CD4-positive, alpha-beta T cell (primary cell): ENCODE measurements around the gene ZWILCH. TPM values are rescaled to one million over a fixed set of nuclear protein-coding genes. Genes with fewer than 3 reads are reported as not detected.

Source experiments
- ATAC-seq: fragments of 200-7000 bp; cut with Tn5 transposase; one replicate; pipeline ENCODE4 v1.10.0; 2022; ENCODE audit warnings: mild to moderate bottlenecking; ENCODE audit not compliant: poor library complexity
- CTCF ChIA-PET: fragments of 350-600 bp; sonication (Branson Sonifier 250); formaldehyde crosslinking; loops from one replicate; lab custom pipeline; 2021; ENCODE audit warnings: antibody characterized with exemption, inconsistent platforms; lab: Charles Lee
- POLR2A ChIA-PET: fragments of 350-600 bp; sonication (Branson Sonifier 250); formaldehyde crosslinking; loops from one replicate; lab custom pipeline; 2021; ENCODE audit warnings: antibody characterized with exemption, inconsistent platforms; lab: Charles Lee
- DNase-seq, 14 experiments: peaks; one replicate each; pipeline ENCODE4 v3.0.0-alpha.2; 2013 to 2020; ENCODE audit warnings: mixed read lengths in 2 of 14
- H3K27ac ChIP-seq, 2 donors: one replicate each; pipeline versions ENCODE4 v1.5.1 to v1.7.0; 2013; ENCODE audit warnings: low read length in 2 of 2, low read depth in 1 of 2, mild to moderate bottlenecking in 1 of 2
- H3K27me3 ChIP-seq, 2 experiments: 1 replicate in 1 of 2; 2 replicates in 1 of 2; pipeline versions ENCODE4 v1.6.1 to v1.7.0; 2013; ENCODE audit warnings: low read length in 2 of 2, control low read depth in 1 of 2, mild to moderate bottlenecking in 1 of 2, moderate library complexity in 1 of 2; ENCODE audit not compliant: insufficient read depth in 2 of 2, control insufficient read depth in 1 of 2
- H3K36me3 ChIP-seq: one replicate; pipeline ENCODE4 v1.6.1; 2013; ENCODE audit warnings: low read length, control low read depth; ENCODE audit not compliant: insufficient read depth
- H3K4me1 ChIP-seq: one replicate; pipeline ENCODE4 v1.6.1; 2013; ENCODE audit warnings: low read length, control low read depth; ENCODE audit not compliant: insufficient read depth
- H3K4me3 ChIP-seq: one replicate; pipeline ENCODE4 v1.5.1; 2013; ENCODE audit warnings: mild to moderate bottlenecking, low read length, moderate library complexity
- H3K9me3 ChIP-seq, 2 experiments: 1 replicate in 1 of 2; 2 replicates in 1 of 2; pipeline versions ENCODE4 v1.6.1 to v1.7.0; 2013; ENCODE audit warnings: low read length in 2 of 2, mild to moderate bottlenecking in 2 of 2, control low read depth in 1 of 2, moderate library complexity in 1 of 2; ENCODE audit not compliant: control insufficient read depth in 1 of 2, insufficient read depth in 1 of 2
- H3K27ac Mint-ChIP-seq: one replicate; pipeline ENCODE4 v1.8.0; 2020; ENCODE audit warnings: mixed read lengths
- H3K27me3 Mint-ChIP-seq: one replicate; pipeline ENCODE4 v1.8.0; 2021; ENCODE audit warnings: mixed read lengths
- H3K36me3 Mint-ChIP-seq: one replicate; pipeline ENCODE4 v1.8.0; 2021; ENCODE audit warnings: low read depth, mixed read lengths
- H3K4me1 Mint-ChIP-seq: one replicate; pipeline ENCODE4 v1.8.0; 2021; ENCODE audit warnings: low read depth, mixed read lengths
- H3K4me3 Mint-ChIP-seq: one replicate; pipeline ENCODE4 v1.8.0; 2020; ENCODE audit warnings: mild to moderate bottlenecking, mixed read lengths
- H3K9me3 Mint-ChIP-seq: one replicate; pipeline ENCODE4 v1.8.0; 2020; ENCODE audit warnings: mixed read lengths
- intact Hi-C, 2 experiments: fragments of 100-400 bp; cut with DNase I in 1 of 2; cut with micrococcal nuclease in 1 of 2; formaldehyde crosslinking; loops; one replicate each; pipeline versions ENCODE4 v1.15.1 to v1.9.0; 2023 to 2025; cut with DNase I, micrococcal nuclease
- total RNA-seq, 174 experiments: library from RNA in 2 of 174; stranded (reverse) in 2 of 174; gene quantifications; one replicate each; pipeline ENCODE4 v1.2.3 and lab custom pipeline; 2021 to 2026
- TF ChIP-seq, protein P1 (sequence below): fragments of 200-600 bp; IDR thresholded peaks from one replicate; pipeline ENCODE4 v1.8.0; 2022; ENCODE audit warnings: antibody characterized with exemption, mild to moderate bottlenecking

Gene ZWILCH
- total RNA-seq, 2 experiments from 2014 or later: 6.8 to 7.2 TPM

DNA sequence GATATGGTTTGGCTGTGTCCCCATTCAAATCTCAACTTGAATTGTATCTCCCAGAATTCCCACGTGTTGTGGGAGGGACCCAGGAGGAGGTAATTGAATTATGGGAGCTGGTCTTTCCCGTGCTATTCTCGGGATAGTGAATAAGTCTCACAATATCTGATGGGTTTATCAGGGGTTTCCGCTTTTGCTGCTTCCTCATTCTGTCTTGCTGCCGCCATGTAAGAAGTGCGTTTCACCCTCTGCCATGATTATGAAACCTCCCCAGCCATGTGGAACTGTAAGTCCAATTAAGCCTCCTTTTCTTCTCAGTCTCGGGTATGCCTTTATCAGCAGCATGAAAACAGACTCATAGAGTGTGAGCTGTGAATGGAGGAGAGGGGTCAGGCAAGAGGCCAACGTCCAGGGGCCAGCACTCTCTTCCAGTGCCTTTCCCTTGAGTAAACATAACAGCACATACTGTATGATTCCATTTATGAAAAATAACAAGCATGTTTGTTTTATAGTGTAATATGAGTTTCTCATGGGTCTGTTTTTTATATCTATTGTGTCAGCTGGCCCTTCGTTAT, 76.9 kb downstream of the ZWILCH start:
- Histone ChIP-seq H3K27me3 (no peaks in the 10 kb centered on the region), H3K36me3 (no peaks in the 10 kb centered on the region), H3K27ac (no peak overlapping the region), H3K4me3 (no peak overlapping the region), H3K9me3 (no peaks in the 10 kb centered on the region), H3K4me1 (no peaks in the 10 kb centered on the region)
- Mint-ChIP-seq H3K4me1 (no peaks in the 10 kb centered on the region), H3K27me3 (peaks cover 9% of the 10 kb centered on the region), H3K27ac (no peak overlapping the region), H3K36me3 (no peaks in the 10 kb centered on the region), H3K9me3 (no peaks in the 10 kb centered on the region), H3K4me3 (no peak overlapping the region)
- DNase-seq: no peak
- POLR2A ChIA-PET: no interaction called here
- ATAC-seq: no peak
- CTCF ChIA-PET: no interaction called here
- TF ChIP-seq, protein P1, sequence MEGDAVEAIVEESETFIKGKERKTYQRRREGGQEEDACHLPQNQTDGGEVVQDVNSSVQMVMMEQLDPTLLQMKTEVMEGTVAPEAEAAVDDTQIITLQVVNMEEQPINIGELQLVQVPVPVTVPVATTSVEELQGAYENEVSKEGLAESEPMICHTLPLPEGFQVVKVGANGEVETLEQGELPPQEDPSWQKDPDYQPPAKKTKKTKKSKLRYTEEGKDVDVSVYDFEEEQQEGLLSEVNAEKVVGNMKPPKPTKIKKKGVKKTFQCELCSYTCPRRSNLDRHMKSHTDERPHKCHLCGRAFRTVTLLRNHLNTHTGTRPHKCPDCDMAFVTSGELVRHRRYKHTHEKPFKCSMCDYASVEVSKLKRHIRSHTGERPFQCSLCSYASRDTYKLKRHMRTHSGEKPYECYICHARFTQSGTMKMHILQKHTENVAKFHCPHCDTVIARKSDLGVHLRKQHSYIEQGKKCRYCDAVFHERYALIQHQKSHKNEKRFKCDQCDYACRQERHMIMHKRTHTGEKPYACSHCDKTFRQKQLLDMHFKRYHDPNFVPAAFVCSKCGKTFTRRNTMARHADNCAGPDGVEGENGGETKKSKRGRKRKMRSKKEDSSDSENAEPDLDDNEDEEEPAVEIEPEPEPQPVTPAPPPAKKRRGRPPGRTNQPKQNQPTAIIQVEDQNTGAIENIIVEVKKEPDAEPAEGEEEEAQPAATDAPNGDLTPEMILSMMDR: no peak
- intact Hi-C loops: no loop called here

DNA sequence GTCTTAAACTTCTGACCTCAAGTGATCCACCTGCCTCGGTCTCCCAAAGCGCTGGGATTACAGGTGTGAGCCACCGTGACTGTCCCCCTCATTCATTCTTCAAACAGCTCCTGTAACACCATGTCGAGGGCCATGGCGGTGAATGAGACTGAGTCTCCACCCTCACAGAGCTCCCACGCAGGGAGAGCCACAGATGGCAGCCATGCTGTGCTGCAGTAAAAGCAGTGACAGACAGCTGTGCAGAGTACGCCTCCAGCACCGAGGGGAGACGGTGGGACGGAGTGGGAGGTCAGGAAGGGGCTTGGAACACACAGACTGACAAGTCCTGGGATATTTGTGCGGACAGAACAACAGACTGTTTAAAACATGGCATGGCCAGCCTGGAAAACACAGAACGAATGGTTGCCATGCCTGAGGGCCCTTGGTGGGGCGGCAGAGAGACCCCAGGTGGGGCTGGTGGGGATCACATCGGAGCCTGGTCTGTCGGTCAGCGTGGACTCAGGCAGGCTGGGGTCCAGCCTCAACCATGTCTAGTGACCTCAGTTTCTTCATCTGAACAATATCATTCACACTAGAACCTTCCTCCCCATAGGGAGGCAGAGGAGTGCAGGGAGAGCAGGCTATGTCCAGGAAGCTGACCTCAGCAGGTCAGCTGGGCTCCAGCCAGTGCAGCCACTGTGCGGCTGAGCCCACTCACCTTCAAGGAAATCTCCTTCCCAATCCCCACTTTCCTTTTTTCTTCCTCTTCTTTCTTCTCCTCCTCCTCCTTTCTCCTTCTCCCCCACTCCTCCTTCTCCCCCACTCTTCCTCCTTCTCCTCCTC, 81.2 kb downstream of the ZWILCH start:
- H3K27ac Mint-ChIP-seq: no peak overlapping the region
- H3K36me3 Mint-ChIP-seq: no peaks in the 10 kb centered on the region
- peaks cover 7 to 8% of the 10 kb centered on the region in 2 experiments for H3K27me3 ChIP-seq
- H3K36me3 ChIP-seq: no peaks in the 10 kb centered on the region
- no peak overlapping the region for H3K27ac ChIP-seq
- peaks cover 25% of the 10 kb centered on the region for H3K27me3 Mint-ChIP-seq
- intact Hi-C loops: no loop called here
- DNase-seq (no peak), ATAC-seq (no peak)
- no peak overlapping the region for H3K4me3 Mint-ChIP-seq
- ChIA-PET CTCF (no interaction called here), POLR2A (no interaction called here)
- H3K9me3 ChIP-seq: peaks cover 0 to 4% of the 10 kb centered on the region in 2 experiments
- H3K9me3 Mint-ChIP-seq: no peaks in the 10 kb centered on the region
- no peaks in the 10 kb centered on the region for H3K4me1 ChIP-seq
- TF ChIP-seq, protein P1: no peak
- no peaks in the 10 kb centered on the region for H3K4me1 Mint-ChIP-seq
- H3K4me3 ChIP-seq: no peak overlapping the region

DNA sequence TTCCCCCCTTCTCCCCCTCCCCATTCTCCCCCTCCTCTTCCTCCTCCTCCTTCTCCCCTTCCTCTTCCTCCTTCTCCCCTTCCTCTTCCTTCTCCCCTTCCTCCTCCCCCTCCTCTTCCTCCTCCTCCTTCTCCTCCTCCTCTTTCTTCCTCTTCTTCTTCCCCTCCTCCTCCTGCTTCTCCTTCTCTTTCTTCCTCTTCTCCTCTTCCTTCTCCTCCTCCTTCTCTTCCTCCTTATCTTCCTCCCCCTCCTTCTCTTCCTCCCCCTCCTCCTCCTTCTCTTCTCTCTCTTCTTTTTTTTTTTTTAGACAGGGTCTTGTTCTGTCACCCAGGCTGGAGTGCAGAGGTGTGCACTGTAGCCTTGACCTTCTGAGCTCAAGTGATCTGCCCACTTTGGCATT, 81.9 kb downstream of the ZWILCH start:
- Mint-ChIP-seq H3K9me3 (no peaks in the 10 kb centered on the region), H3K27me3 (peaks cover 25% of the 10 kb centered on the region), H3K4me3 (no peak overlapping the region), H3K36me3 (no peaks in the 10 kb centered on the region), H3K27ac (no peak overlapping the region), H3K4me1 (no peaks in the 10 kb centered on the region)
- no peak overlapping the region for H3K27ac ChIP-seq
- intact Hi-C loops: no loop called here
- DNase-seq (no peak), ATAC-seq (no peak)
- H3K27me3 ChIP-seq: peaks cover 7 to 8% of the 10 kb centered on the region in 2 experiments
- H3K4me3 ChIP-seq: no peak overlapping the region
- CTCF ChIA-PET: no interaction called here
- POLR2A ChIA-PET: no interaction called here
- H3K9me3 ChIP-seq: peaks cover 0 to 4% of the 10 kb centered on the region in 2 experiments
- no peaks in the 10 kb centered on the region for H3K36me3 ChIP-seq
- no peaks in the 10 kb centered on the region for H3K4me1 ChIP-seq
- TF ChIP-seq, protein P1: no peak
